ENCODE measurements around the gene NTN4.
A peak's percentile ranks its signal among the peaks of the same experiment; 100 is the strongest.
"Not testable (repeated sequence)": the region's sequence is repeated elsewhere in the genome, so short reads cannot be mapped to it uniquely, and the experiment has no call there.

The NTN4 gene

DNA sequence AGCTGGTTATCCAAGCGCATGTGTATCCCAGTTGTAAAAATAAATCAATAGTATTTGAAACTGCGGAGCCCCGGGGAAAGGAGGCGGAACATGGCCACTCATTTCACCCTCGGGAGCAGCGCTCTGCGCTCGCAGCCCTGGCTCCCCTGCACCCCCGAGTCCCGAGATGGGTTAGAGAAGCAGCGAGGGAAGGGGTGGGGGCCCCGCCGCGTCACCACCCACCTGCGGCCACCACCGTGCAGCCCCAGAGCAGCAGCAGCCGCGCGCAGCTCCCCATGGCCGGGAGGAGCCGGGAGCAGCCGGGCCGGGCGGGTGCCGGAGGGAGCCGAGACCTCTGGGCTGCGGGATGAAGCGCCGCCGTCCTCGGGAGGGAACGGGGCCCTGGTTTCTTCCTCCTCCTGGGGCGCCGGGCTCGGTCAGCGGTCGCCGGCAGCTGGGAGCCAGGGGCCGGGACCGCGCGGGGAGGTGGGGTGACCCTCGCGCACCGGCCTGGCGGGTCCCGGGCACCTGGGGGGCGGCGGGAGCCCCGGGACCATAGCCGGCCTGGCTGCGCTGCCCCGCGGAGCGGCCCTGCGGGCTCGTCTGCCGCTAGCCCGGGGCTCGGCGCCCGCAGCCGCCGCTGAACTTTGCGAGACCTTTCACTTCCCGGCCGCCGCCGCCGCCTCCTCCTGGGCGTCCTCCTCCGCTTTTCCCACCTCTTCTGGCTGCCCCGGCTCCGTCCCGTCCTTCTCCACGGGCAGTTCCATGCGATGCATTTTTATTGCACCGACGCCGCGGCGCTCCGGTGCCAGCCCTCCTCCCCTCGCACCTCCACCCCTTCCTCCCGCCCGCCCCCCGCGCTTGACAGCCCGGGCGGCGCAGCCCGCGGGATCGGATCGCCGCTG is at the start of gene NTN4:
TSS of gene NTN4 (minus strand) at position 732 of the 884 bp plus-strand sequence. CDS start at position 277, 455 bp downstream.
- DNase-seq (ENCODE audit: low read depth, low spot score), result peak; percentile 74

DNA sequence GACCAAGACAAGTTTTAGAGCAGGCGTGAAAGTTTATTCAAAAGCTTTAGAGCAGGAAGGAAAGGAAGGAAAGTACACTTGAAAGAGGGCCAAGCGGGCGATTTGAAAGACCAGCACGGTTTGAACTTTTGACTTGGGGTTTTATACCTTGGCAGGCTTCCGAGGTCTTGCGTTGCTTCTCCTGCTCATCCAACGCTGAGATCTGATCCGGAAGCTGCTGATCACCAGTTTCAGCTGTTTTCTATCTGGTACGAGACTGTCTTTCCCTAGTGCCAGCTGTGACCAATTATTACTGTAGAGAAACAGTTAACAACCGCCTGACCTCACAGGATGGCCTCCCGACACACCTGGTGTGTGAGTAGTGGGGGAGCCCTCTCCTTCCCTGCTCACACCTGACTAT is 47.6 kb upstream of the NTN4 start:
- peak; percentile 29 for DNase-seq (ENCODE audit: low read depth, low spot score)

DNA sequence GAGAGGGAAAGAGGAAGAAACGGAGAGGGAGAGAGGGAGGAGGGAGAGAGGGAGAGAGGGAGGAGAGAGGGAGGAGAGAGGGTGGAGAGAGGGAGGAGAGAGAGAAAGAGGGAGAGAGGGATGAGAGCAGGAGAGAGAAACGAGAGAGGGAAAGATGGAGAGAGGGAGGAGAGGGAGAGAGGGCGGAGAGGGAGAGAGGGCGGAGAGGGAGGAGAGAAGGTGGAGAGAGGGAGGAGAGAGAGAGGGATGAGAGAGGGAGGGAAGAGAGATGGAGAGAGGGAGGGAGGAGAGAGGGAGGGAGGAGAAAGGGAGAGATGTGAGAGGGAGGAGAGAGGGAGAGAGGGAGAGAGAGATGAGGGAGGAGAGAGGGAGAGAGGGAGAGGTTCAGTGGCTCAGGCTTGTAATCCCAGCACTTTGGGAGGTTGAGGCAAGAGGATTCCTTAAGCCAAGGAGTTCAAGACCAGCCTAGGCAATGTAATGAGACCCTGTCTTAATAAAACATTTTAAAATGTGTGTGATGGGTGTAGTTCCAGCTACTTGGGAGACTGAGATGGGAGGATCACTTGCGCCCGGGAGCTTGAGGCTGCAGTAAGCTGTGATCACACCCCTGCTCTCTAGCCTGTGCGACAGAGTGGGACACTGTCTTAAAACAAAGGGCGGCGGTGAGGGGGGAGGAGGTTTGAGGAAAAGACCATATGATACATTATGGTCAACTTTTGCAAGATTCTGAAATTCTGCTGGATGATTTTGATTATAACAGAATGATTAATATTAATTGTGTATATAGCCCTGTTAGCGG is 46.9 kb upstream of the NTN4 start:
- no peak for DNase-seq (ENCODE audit: low read depth, low spot score)

DNA sequence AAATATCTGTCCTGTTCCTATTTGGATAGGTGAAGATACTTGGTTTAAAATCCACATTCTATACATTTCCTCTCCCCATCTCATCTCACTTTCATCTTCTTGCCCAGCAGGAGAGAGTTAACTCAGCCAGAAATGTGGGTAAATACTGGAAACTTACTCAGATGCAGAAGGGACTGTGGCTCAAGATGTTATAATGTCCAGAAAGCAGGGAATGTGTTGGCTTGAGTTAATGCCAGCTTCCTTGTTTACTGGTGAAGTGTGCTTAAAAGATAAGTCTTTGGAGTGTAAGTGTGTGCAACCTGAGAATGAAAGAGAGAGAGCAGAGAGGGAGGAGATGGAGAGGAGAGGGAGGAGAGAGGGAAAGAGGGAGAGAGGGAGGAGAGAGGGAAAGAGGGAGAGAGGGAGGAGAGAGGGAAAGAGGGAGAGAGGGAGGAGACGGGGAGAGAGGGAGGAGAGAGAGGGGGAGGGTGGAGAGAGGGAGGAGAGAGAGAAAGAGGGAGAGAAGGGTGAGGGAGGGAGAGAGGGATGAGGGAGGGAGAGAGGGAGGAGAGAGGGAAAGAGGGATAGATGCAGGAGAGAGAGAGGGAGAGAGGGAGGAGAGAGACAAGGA is 46.2 kb upstream of the NTN4 start:
- DNase-seq (ENCODE audit: low read depth, low spot score), result peak; percentile 78

DNA sequence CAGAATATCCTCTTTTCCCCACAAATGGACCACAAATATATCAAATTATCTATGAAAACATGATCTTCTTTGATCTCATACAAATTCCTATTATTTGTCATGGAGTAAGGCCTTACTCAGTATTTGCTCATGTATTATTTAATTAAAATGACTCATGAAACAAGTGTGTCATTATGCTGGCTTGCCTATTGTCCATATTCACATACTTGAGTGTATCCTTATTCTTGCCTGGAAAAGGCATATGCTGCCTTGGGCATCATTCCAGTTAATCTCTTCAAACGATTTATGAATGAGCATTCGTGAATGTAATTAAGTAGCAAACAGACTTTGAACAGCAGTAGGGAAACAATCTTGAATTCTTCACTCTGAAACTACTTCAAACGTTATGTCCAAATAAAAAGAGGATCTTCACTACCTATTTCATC is 45.6 kb upstream of the NTN4 start:
- DNase-seq (ENCODE audit: low read depth, low spot score), result peak; percentile 69

DNA sequence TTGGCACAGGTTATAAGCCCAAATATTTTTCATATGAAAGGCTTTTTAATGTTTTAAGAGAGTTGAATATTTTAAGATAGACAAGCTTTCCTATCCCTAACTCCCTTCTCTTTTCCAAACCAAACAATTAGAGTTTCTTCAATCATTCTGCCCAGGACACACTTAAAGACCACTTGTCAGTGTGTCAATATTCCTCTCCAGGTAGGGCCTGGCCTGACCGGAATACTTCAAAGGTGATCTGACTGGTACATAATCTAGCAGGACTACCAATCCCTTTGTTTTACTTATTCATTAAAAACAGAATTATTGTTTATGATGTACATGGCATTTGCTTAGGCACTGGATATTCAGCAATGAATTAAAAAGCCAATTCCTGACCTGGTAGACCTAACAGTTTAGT is 44.0 kb upstream of the NTN4 start:
- DNase-seq (ENCODE audit: low read depth, low spot score), result no peak

DNA sequence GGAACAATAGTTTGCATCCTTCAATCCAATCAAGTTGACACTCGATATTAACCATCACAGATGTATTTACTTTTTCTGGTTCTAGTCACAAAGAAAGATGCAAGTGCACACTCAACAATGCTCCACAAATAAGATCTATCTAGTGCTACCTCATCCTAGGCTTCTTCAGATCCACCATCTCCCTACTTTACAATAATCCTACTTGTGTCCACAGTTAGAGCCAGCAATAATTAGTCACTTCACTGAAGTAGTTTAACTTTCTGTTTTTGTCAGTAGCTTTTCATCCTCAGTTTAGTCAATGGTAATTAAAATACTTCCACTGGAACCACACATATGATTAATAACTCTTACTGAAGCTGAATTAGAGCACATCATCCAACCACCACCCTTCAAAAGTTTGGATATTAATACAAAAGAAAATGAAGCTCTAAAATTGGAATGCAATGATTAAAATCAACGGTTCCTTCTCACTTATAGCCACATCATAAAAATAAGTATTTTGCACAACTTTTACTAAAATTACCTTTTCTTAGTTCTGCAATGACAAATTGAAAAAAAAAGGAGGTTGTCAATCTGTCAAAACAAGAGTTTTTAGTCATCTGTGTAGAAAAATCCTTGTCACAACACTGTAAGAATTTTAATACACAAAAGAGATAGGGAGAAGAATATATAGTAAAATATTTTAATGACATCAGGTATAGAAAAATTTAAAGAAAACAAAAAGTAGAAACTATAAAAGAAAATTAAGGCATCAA is 39.9 kb upstream of the NTN4 start:
- no peak for DNase-seq (ENCODE audit: low read depth, low spot score)

DNA sequence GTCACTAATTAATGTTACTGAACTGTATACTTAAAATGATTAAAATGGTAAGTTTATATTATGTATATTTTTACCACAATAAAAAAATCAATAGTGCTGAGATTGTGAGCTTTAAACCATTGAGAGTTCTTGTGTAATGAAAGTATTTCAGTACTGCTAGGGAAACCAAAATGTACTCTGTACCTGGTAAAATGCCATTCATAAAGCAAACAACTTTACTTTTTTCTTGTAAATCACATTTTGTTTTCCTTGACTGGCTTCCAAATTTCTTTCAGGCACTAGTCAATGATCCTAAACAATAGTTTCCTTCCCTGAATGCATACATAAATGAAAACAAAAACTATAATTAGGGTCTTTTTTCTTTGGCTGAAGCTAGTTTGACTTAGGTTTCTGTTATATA is 38.8 kb upstream of the NTN4 start:
- peak; percentile 35 for DNase-seq (ENCODE audit: low read depth, low spot score)

DNA sequence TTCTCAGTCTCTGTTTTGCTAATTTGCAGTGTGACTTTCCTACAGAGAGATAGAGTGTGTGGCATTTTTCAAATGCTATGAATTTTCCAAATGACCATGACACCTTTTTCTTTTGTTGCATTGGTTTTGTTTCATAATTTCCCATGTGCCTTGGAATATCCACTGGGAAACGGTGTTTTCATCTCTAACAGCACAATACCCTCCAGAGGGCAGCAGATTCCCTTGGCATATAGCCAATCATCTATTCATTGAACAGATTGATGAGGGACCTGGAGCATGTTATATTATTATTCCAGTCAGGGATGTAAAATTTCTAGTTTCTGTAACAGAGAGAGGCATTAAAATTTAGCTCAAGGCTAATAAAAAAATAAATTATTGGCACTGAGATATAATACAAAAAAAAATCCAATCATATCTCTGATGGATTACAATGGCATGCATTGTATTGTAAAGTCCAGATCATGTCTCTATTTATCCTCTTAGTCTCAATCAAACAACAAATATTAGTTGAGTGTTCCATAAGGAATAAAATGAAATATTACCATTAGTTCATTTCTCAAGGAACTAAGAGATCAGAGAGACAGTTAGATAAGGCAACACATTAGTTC is 29.6 kb upstream of the NTN4 start:
- DNase-seq (ENCODE audit: low read depth, low spot score), result peak; percentile 75

DNA sequence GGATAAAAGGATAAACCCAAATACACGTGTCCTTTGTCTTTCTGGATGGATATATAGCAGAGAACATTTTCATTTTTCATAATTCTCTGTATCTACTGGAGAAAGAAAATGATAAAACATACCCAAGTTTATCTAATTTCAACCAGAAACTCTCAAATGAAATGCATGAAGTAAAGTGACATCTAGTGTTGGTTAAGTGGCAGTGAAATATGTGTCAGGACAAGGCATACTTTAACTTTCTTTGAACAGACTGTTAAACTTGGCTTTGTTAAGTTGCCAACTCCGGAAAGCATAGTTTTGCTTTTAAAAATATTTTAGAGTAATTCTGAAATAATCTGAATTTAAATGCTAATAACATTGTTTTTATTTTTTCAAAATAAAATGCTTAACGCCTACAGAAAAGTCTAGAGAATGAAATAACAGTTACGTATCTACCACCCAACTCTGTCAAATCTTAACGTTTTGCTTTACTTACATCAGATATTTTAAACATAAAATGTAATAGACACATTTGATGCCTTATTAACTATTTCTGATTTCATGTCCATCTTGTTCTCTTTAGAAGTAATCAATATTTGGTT is 25.2 kb upstream of the NTN4 start:
- peak; percentile 51 for DNase-seq (ENCODE audit: low read depth, low spot score)

DNA sequence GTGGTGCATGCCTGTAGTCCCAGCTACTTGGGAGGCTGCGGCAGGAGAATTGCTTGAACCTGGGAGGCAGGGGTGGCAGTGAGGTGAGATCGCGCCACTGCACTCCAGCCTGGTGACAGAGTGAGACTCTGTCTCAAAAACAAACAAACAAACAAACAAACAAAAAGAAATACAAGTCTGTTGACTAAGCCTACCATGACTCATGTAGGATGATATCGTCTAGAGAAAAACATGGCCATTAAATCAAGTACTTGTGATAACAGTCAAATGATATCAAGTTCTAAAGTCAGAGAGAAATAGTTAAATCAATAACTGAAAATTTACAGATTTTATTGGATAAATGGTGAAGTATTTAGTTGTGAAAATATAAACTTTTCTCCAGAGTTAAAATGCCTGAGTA is 21.6 kb upstream of the NTN4 start:
- DNase-seq (ENCODE audit: low read depth, low spot score), result not testable (repeated sequence)

DNA sequence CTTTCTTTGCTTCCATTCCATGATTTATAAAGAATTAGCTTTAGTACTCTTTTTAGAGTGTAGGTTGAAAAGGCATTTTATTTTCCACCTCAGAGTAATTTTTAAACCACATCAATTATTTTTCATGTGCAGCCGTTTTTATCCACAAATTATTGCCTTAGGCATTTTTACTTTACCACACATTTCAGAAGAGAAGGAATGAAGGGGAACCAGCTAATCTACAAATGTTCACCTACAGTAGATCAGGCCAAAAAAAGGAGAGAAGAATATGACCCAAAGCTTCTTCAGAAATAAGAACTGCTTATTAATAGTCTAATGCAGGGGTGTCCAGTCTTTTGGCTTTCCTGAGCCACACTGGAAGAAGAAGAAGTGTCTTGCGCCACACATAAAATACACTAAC is 19.8 kb upstream of the NTN4 start:
- no peak for DNase-seq (ENCODE audit: low read depth, low spot score)

DNA sequence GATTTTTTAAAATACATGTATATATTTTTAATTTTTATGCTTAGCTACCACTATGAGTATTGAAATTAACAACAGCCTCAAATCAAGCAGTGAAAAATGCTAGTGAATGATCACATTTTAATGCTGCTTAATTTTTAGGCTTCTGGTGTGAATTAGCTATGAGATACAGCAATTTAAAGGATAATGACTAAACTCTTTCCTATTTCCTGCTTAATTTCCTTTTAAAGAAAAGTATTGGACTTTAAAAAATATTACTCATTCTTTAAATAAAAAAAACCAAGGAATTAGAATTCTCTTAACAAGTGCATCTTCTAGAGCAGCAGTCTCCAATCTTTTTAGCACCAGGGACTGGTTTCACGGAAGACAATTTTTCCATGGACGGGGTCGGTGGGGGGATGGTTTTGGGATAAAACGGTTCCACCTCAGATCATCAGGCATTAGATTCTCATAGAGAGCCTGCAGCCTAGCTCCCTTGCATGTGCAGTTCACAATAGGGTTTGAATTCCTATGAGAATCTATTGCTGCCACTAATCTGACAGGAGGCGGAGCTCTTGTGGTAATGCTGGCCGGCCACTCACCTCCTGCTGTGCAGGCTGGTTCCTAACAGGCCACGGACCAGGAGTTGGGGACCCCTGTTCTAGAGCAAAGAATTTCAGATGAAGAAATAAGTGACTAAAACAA is 18.6 kb upstream of the NTN4 start:
- DNase-seq (ENCODE audit: low read depth, low spot score), result no peak

DNA sequence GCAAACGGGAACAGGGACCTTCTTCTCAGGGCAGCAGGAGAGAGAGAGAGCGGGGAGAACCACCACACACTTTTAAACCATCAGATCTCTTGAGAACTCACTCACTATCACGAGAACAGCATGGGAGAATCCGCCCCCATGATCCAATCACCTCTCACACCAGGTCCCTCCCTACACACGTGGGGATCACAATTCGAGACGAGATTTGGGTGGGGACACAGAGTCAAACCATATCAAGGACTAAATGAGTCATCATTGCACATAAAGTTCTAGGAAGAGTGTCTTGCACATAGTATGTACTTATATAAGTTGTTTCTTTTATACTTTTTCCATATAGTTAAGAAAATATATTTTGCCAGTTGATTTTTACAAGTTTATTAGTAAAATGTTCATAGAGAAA is 17.6 kb upstream of the NTN4 start:
- DNase-seq (ENCODE audit: low read depth, low spot score), result no peak

DNA sequence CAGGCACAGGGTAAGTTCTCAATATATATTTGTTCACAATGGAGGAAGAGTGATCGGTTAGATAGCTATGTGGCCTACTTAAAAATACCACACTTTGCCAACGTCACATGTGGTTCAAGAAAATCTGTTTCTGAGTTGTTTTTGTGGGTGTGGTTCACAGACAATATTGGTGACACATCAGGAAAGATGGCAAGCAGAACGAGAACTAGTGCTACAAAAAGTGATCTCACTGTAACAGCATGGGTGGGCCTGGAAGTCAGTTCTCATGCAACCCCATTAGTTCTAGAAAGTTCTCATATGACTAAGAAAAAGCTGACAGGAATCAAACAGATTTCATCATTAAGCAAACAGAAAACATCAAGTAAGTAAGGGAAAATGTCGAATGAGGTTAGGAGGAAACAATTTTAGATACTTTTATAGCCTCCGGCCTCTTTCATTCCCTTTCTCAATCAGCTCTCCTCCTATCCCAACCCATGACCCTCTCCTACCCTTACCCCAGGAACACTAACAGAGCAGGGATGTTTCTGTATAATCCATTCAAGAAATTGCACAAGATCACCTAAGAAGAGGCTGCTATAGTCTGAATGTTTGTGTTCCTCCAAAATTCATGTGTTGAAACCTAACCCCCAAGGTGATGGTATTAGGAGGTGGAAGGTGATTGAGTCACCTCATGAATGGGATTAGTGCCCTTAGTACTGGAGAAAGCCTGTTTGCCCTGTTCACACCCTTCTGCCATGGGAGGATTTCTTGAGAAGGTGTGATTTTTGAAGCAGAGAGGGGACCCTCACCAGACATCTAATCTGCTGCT is 15.5 kb upstream of the NTN4 start:
- peak; percentile 88 for DNase-seq (ENCODE audit: low read depth, low spot score)

DNA sequence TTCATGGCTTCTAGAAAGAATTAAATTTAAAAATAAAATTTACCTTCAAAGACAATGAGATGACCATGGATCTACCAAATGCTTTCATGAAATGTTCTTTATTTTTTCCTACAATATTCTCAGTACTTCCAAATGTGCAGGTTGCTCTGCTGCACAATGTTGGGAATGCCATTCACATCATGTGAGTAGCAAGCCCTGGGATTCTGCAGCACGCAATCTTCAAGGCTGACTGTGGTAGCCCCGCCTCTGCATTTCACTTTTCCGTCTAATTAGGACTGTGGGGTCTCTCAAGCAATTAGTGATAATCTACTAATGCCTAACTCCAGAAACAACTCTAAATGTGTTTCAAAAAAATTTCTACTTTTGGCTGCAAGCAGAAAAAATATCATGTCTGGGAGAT is 13.7 kb upstream of the NTN4 start:
- DNase-seq (ENCODE audit: low read depth, low spot score), result no peak

DNA sequence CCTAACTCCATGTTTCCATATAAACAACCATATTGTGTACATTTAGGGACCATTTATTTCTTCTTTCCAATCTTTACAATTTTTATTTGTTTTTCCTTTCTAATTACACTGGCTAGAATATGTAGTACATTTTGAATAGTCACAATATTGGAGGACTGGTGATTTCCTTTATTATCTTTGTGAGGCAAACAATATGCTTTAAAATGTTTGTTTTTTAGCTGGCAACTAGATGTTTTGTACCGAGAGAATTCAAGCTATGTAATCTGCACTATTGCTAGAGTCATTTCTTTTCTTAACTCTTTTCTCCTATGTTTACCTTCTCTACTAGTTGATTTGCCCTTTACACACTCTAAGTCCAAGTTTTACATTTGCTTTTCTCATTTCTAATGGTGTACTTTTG is 13.3 kb upstream of the NTN4 start:
- no peak for DNase-seq (ENCODE audit: low read depth, low spot score)

DNA sequence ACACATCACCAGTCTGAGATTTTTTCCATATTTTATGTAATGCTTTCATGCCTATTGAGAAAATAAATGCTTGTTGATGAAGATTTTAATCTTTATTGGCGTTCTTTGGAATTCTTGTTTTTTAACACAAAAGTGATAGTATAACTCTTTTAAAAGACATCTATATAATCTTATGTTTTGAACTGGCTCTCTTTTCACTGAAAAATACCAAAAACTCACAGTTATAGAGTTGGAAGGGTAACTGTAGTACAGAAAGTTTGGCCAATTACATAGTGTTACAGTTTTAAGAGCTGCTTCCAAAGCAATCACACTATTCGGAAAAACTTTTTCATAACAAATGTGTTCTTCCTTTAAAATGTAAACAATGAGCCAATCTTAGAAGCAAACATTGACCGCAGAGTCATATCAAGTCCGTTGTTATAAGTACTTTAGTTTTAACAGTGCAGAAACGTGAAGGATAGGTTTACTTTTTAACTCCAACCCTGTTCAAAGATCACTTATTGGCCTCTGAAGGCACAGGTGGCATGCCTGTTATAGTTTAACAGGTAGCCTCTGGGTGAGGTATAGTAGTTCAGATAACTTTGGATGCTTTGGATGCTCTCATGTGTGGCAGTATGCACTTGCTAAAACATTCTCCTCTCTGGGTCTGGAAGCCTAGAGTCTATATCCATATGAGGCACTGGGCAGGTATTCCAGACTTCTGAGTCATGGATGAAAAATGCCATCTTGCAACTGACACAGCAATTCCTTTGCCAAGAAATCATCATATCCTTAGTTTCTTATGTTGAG is 12.1 kb upstream of the NTN4 start:
- DNase-seq (ENCODE audit: low read depth, low spot score), result peak; percentile 89

DNA sequence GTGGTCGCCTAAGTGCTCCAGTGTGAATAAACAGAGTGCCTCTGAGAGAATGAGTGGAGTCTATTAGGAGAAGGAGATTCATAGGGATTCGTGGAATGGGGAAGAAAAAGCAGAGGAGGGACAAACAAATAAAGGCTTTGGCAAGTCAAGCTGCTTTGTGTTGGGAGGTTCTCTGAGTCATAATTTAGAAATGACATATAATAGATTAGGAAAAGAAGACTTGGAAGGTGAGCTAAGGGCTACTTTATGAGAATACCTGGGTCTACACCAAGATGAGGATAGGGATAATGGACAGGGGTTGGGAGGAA is 6.4 kb upstream of the NTN4 start:
- peak; percentile 17 for DNase-seq (ENCODE audit: low read depth, low spot score)

All from astrocyte of the hippocampus (primary cell).